B cell (primary cell): ENCODE data around the gene BCAM. TPM values are rescaled to one million over a fixed set of nuclear protein-coding genes. Genes with fewer than 3 reads are reported as not detected.

Experiments
- ATAC-seq: fragments of 200-7000 bp; cut with Tn5 transposase; one replicate; pipeline ENCODE4 v1.10.0; 2021; ENCODE audit warnings: low read depth, mild to moderate bottlenecking, moderate number of reproducible peaks, moderate library complexity
- CTCF ChIA-PET: fragments of 350-600 bp; sonication (Branson Sonifier 250); formaldehyde crosslinking; loops from one replicate; lab custom pipeline; 2021; ENCODE audit warnings: antibody characterized with exemption, inconsistent platforms; lab: Charles Lee
- POLR2A ChIA-PET: fragments of 350-600 bp; sonication (Branson Sonifier 250); formaldehyde crosslinking; loops from one replicate; lab custom pipeline; 2021; ENCODE audit warnings: antibody characterized with exemption; lab: Charles Lee
- DNase-seq: peaks from one replicate; pipeline ENCODE4 v3.0.0; 2013
- H2AFZ ChIP-seq: 2 replicates; pipeline ENCODE4 v1.6.1; 2012; ENCODE audit warnings: mild to moderate bottlenecking, low read depth, low read length; ENCODE audit not compliant: insufficient read depth, poor library complexity, severe bottlenecking
- H3K27ac ChIP-seq, 2 donors: 1 replicate in 1 of 2; 2 replicates in 1 of 2; pipeline ENCODE4 v1.5.1; 2012 to 2013; ENCODE audit warnings: low read length in 2 of 2, mild to moderate bottlenecking in 2 of 2, moderate library complexity in 1 of 2
- H3K27me3 ChIP-seq, 4 experiments: fragments of 200-600 bp in 1 of 4; sonication (generic) in 1 of 4; replicated peaks in 1 of 4; 1 replicate in 2 of 4; 2 replicates in 2 of 4; pipeline versions ENCODE4 v1.6.1 to v1.7.0; 2013 to 2016; ENCODE audit warnings: low read length in 3 of 4, mild to moderate bottlenecking in 2 of 4, mixed read lengths in 1 of 4, moderate library complexity in 1 of 4; ENCODE audit not compliant: insufficient read depth in 4 of 4, control insufficient read depth in 3 of 4; ENCODE audit errors: control extremely low read depth in 1 of 4
- H3K36me3 ChIP-seq, 2 experiments: replicated peaks in 1 of 2; 1 replicate in 1 of 2; 2 replicates in 1 of 2; pipeline versions ENCODE4 v1.6.1 to v1.7.1; 2013; ENCODE audit warnings: low read length in 1 of 2; ENCODE audit not compliant: insufficient read depth in 2 of 2, control insufficient read depth in 1 of 2; ENCODE audit errors: control extremely low read depth in 1 of 2, extremely low read depth in 1 of 2
- H3K4me1 ChIP-seq, 2 donors: fragments of 200-600 bp in 1 of 2; sonication (generic) in 1 of 2; 1 replicate in 1 of 2; 2 replicates in 1 of 2; pipeline versions ENCODE4 v1.5.1 to v1.6.1; 2013 to 2017; ENCODE audit warnings: low read length in 2 of 2; ENCODE audit not compliant: control insufficient read depth in 2 of 2, insufficient read depth in 2 of 2
- H3K4me2 ChIP-seq: replicated peaks from 2 replicates; pipeline ENCODE3; 2012; ENCODE audit warnings: mild to moderate bottlenecking, low read depth, low read length; ENCODE audit not compliant: poor library complexity, severe bottlenecking
- H3K4me3 ChIP-seq, 5 experiments: fragments of 200-600 bp in 1 of 5; sonication (generic) in 1 of 5; 1 replicate in 3 of 5; 2 replicates in 2 of 5; pipeline versions ENCODE4 v1.5.1 to v1.7.0; 2011 to 2016; ENCODE audit warnings: low read length in 4 of 5, mild to moderate bottlenecking in 4 of 5, low read depth in 2 of 5, control low read depth in 1 of 5, moderate library complexity in 1 of 5; ENCODE audit not compliant: insufficient read depth in 1 of 5; ENCODE audit errors: control extremely low read depth in 1 of 5, extremely low read depth in 1 of 5
- H3K79me2 ChIP-seq: fragments of 200-600 bp; sonication (generic); one replicate; pipeline ENCODE4 v1.6.0; 2016; ENCODE audit warnings: low read length; ENCODE audit not compliant: control insufficient read depth, insufficient read depth
- H3K9ac ChIP-seq: fragments of 200-600 bp; sonication (generic); 2 replicates; pipeline ENCODE4 v1.6.1; 2017; ENCODE audit warnings: mild to moderate bottlenecking, low read length, moderate library complexity
- H3K9me3 ChIP-seq, 3 donors: one replicate each; pipeline versions ENCODE4 v1.6.1 to v1.7.1; 2013; ENCODE audit warnings: low read length in 2 of 3; ENCODE audit not compliant: control insufficient read depth in 2 of 3, insufficient read depth in 1 of 3; ENCODE audit errors: control extremely low read depth in 1 of 3
- H4K20me1 ChIP-seq: 2 replicates; pipeline ENCODE4 v1.6.0; 2012; ENCODE audit warnings: mild to moderate bottlenecking, low read length; ENCODE audit not compliant: insufficient read depth, control insufficient read depth, poor library complexity, severe bottlenecking
- H3K27ac Mint-ChIP-seq: one replicate; pipeline ENCODE4 v1.8.0; 2021; ENCODE audit warnings: mixed read lengths
- H3K27me3 Mint-ChIP-seq: one replicate; pipeline ENCODE4 v1.8.0; 2021; ENCODE audit warnings: mixed read lengths
- H3K4me1 Mint-ChIP-seq: one replicate; pipeline ENCODE4 v1.8.0; 2021; ENCODE audit warnings: mixed read lengths
- H3K4me3 Mint-ChIP-seq: one replicate; pipeline ENCODE4 v1.8.0; 2021; ENCODE audit warnings: mixed read lengths
- H3K9me3 Mint-ChIP-seq: one replicate; pipeline ENCODE4 v1.8.0; 2022; ENCODE audit warnings: mixed read lengths; ENCODE audit not compliant: insufficient read depth
- CTCF ChIP-seq: fragments of 200-600 bp; IDR thresholded peaks from one replicate; pipeline ENCODE4 v1.8.0; 2022; ENCODE audit warnings: antibody characterized with exemption, mild to moderate bottlenecking
- WGBS: methylation state at CpG from one replicate; pipeline ENCODE4 v1.1.5; 2013; ENCODE audit warnings: missing lambda C conversion rate; ENCODE audit not compliant: insufficient coverage; 5-methylcytosine and 5-hydroxymethylcytosine counted together
- intact Hi-C: fragments of 100-400 bp; cut with micrococcal nuclease; formaldehyde crosslinking; loops from one replicate; pipeline ENCODE4 v1.10.0; 2022
- polyA plus RNA-seq: library from polyadenylated mRNA; depleted of rRNA; stranded (reverse); fragments of >200 nt; gene quantifications from 2 replicates; pipeline ENCODE4 v1.2.3, GENCODE V29; 2012
- total RNA-seq, 2 donors: library from RNA; stranded (reverse); fragments of 120-200 nt in 1 of 2; gene quantifications; 1 replicate in 1 of 2; 2 replicates in 1 of 2; pipeline versions ENCODE4 v1.2.3 to v1.2.4, GENCODE V29; 2013 to 2022

The BCAM gene
- total and polyA plus RNA-seq, 2 donors (not counting 1 experiment from before 2014, with no cell fraction given): not detected

- H3K4me3 Mint-ChIP-seq: peak overlapping the region; percentile 76
- no peaks in the 10 kb centered on the region for H3K79me2 ChIP-seq
- no peaks in the 10 kb centered on the region for H3K36me3 ChIP-seq
- peaks cover 22% of the 10 kb centered on the region for H3K4me1 Mint-ChIP-seq
- peaks cover 45% of the 10 kb centered on the region for H3K27me3 Mint-ChIP-seq
- ATAC-seq: no peak
- no peak for TF ChIP-seq CTCF
- no peaks in the 10 kb centered on the region for H4K20me1 ChIP-seq
- peaks cover 0 to 22% (median 0%) of the 10 kb centered on the region in 3 donors for H3K9me3 ChIP-seq
- no peak overlapping the region for H3K27ac ChIP-seq
- H2AFZ ChIP-seq: peak overlapping the region; percentile 28
- peak overlapping the region; percentile 90 for H3K4me2 ChIP-seq
- POLR2A ChIA-PET: no interaction called here
- peak; percentile 50 for DNase-seq
- peak overlapping the region; percentile 0 to 64 (median 11) for H3K4me3 ChIP-seq
- CTCF ChIA-PET: interaction anchor here (1.0 to 1.1 kb wide), 2 partner anchors 10 to 125 kb away, joined by 3 read pairs; no protein-coding TSS in a partner anchor
- H3K9ac ChIP-seq: peak overlapping the region; percentile 20
- peaks cover 0 to 45% (median 19%) of the 10 kb centered on the region in 4 experiments for H3K27me3 ChIP-seq
- peak overlapping the region; percentile 20 for H3K27ac Mint-ChIP-seq
- intact Hi-C loops: loop anchor here (10.0 kb wide), 3 partner anchors 73 to 193 kb away; partner anchors contain the start of gene CBLC
- WGBS: 2% methylated on average over 41 of the region's 47 CpGs
- peaks cover 3% of the 10 kb centered on the region for H3K9me3 Mint-ChIP-seq
- peaks cover 35% of the 10 kb centered on the region in 2 donors for H3K4me1 ChIP-seq
Observed at GRCh38 chr19:44847144-44848035, 38.5 kb downstream of the BCAM start.
